SHP77 (cell line): ENCODE results near the gene ZNF785.
"Not testable (repeated sequence)": the region's sequence is repeated elsewhere in the genome, so short reads cannot be mapped to it uniquely, and the experiment has no call there.

ENCODE experiments used
- DNase-seq, 2 experiments: peaks; one replicate each; lab custom pipeline; 2025; lab: John Stamatoyannopoulos, UW

Gene ZNF785

DNA sequence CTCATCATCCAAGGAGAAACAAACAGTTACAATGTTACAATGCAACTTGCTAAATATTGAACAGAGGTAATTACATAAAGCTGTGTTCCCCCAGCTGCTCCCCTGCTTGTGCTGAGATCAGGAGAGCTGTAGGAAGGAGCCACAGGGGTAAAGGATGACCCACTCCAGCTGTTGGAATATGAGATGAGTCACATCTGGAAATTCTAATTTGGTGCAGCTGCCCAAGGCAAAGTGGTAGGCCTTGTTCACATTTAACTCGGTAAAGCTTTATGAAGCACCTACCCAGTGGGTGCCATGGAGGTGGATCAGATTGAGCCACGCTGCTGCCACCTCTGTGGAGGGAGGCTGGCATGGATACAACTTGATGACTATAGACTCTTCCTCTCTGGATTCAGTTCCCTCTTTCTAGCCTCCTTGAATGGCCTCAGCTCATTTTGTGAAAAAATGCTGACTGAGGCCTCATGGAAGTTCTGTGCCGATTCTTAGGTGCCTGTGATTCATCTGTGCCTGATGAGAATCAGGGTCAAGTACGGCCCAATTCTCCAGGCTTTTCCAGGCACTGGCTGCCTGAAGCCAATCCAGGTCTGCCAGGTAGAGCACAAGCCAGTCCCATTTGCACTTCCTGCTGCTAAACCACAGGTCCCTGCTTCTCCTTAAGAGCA, 17.2 kb upstream of the ZNF785 start:
- DNase-seq = no peak

DNA sequence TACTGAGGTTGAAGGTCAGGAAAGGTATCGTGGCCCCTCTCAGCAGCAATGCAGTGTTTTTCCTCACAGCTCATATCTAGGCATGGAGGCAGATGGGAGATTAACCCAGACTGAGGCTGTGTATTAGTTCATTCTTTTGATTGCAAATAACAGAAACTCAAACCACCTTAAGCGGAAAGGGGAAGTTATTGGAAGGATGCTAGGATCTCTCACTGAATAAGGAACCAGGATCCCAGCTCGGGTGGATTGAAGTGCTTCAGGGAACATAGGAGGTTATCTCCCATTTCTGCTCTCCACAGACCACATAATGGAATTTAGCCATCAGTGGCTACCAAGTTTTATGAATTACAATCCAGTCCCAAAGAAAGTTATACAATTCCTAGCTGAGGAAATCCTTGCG, 16.5 kb upstream of the ZNF785 start:
- no peak for DNase-seq

DNA sequence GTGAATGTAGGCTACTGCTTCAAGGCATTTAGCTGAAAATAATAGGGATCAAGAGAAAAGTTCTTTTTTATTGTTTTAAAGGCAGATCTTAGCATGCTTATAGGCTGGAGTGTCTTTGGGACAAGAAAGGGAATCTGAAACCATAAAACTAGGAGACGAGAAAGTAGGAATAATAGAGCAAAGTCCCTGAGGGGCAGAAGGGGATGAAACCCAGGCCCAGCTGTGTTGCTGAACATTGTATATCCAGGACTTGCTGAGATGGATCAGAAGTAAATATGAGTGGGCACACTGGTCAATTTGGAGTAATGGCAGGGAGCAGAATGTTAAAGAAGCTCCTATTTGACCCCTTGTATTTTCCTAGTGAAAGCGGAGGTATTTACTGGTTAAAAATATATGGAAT, 15.4 kb upstream of the ZNF785 start:
- DNase-seq = no peak

DNA sequence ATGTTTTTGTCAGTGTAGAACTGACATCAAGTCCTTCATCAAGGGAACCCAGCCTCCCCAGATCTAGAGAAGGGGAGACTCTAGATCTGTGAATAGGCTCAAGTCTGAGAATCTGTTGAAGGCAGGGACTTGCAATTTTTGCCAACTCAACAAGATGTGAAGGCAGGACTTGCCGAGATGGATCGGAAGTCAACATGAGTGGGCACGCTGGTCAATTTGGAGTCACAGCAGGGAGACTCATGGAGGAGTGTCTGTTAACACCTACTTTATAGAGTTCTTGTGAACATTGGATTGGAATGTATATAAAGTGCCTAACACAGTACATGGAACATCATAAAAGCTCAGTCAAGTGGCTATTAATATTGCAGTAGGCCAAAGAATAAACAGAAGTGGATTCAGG, 14.7 kb upstream of the ZNF785 start:
- no peak for DNase-seq

DNA sequence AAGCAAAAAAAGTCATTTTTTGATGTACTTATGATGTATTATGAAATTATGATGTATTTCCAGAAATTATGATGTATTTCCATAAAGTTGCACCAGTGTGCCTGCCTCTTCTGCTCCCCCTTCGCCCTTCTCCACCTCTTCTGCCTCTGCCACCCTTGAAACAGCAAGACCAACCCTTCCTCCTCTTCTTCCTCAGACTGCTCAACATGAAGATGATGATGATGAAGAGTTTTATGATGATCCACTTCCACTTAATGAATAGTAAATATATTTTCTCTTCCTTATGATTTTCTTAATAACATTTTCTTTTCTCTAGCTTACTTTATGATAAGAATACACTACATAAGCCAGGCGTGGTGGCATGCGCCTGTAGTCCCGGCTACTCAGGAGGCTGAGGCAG, 7.4 kb upstream of the ZNF785 start:
- no peak for DNase-seq

DNA sequence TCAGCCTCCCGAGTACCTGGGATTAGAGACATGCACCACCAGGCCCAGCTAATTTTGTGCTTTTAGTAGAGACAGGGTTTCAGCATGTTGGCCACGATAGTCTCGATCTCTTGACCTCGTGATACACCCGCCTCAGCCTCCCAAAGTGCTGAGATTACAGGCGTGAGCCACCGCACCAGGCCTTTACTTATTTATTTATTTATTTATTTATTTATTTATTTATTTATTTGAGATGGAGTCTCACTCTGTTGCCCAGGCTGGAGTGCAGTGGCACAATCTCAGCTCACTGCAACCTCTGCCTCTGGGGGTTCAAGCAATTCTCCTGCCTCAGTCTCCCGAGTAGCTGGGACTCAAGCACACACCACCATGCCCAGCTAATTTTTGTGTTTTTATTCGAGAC, 5.4 kb upstream of the ZNF785 start:
- not testable (repeated sequence) for DNase-seq

DNA sequence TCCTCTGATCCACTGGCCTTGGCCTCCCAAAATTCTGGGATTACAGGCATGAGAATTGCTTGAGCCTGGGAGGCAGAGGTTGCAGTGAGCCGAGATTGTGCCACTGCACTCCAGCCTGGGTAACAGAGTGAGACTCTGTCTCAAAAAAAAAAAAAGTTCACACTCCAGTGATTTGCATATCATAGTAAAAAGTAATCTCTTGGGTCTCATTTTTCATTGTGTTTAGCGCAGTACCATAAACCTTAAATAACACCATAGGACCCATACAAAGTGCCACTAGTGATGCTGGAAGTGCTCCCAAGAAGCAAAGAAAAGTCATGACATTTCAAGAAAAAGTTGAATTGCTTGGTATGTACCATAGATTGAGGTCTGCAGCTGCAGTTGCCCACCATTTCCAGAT, 4.1 kb upstream of the ZNF785 start:
- DNase-seq = not testable (repeated sequence)

DNA sequence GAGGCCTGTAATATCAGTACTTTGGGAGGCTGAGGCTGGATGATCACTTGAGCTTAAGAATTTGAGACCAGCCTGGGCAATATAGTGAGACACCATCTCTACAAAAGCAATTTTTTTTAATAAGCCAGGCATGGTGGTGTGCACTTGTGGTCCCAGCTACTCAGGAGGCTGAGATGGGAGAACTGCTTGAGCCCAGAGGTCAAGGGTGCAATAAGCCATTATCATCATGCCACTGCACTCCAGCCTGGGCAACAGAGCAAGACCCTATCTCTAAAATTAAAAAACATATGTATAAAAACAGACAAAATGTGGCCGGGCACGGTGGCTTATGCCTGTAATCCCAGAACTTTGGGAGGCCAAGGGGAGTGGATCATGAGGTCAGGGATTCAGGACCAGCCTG, 3.2 kb upstream of the ZNF785 start:
- no peak for DNase-seq

DNA sequence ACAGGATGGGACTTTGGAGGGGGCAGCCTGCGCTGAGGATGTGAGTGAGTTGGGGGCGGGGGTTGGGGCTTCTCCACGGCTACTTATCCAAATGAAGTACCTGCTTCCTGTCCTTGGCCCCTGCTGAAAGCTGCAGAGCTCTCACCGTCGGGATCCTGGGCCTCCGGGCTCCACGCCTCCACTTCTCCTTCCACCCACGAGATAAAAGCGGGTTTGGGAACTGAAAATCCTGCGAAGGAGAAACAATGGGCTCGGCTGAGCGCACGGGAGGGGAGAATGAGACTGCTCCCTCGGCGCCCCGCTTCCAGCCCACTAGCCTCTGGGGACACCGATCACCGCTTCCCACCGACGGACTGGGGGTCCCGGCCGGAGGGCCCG, 486 bp downstream of the ZNF785 start:
- peak; percentile 7 to 32 for DNase-seq

DNA sequence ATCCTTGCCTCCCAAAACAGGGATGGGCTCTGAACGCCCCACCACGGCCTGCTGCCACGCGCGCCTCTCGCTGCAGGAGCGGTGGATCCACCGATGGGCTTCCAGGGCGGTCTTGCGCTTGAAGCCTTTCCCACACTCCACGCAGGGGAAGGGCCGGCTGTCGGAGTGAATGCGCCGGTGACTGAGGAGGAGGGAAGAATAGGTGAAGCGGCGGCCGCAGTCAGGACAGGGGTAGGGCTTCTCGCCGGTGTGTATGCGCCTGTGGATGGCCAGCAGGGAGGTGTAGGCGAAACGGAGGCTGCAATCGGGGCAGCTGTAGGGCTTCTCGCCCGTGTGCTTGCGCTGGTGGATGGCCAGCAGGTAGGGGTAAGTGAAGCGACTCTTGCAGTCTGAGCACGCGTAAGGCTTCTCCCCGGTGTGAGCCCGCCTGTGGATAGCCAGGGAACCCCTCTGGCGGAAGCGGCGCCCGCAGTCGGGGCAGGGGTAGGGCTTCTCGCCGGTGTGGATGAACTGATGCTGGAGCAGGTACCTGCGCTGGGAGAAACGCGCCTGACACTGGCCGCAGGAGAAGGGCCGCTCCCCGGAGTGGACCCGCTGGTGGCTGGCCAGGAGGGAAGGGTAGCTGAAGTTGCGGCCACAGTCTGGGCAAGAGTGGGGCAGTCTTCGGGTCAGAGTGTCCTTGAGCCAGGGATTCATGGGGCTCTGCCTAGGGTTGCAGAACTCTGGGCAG, 2.7 kb downstream of the ZNF785 start:
- no peak for DNase-seq

DNA sequence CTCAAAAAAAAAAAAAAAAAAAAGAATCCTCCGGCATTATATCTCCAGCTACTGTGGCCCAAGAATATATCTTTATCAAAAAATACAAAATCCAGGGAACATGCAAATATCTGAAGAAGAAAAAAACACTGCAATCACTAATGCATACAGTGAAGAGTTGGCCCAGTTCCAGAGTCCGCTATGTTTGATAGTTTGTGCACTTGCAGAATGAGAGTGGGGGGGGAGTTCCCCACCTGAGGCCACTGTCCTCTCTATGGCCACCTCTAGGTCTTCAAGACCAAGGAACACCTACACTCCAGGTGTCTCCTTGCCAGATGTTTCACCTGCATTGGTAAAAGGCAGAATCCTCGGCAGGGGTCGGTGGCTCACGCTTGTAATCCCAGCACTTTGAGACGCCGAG, 4.0 kb downstream of the ZNF785 start:
- DNase-seq = no peak

DNA sequence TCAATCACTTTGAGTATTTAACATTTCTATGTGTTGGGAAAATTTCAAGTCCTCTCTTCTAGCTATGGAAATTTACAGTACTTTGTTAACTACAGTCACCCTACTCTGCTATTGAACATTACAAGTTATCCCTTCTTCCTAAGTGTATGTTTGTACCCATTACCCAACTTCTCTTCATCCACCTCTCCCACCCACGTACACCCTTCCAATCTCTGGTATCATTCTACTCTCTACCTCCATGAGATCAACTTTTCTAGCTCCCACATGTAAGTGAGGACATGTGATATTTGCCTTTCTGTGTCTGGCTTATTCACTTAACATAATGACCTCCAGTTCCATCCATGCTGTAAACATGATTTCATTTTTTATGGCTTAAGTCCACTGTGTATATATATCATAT, 10.8 kb downstream of the ZNF785 start:
- DNase-seq = no peak

DNA sequence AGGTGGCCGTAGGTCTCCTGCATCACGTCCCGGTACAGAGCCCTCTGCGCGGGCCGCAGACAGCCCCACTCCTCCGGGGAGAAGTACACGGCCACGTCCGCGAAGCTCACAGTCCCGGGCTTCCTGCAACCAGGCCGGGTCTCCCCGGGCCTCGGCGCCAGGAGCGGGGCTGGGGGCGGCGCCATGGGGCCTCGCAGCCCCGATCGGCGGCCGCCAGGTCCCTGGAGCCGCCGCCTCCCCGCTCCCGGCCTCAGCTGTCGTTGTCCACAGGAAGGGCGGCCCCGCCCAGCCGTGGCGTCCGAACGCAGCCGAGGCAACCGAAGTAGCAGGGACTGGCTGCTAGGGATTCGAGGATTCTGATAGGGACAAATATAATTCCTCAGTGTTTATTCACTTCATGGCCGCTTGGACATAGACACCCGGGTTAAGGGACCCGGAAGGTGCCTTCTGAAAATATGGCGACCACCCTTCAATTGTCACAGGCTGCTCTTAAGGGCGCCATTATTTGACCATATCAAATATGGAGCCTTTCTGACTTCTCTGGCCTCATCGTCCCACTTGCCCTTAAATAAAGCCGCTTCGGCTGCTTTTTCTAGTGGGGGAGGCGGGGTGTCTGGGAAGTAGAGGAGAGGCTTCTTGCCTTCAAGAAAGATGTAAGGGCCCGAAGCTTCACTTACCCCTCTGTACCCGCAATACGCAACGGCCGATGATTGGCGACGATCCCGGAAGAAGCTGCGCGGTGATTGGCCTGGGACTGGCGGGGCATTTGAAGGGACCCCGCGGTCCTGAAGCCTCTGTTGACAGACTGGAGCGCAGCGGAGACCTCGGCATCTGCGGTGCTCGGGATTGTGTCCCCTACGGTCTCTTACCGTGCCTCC, 13.8 kb downstream of the ZNF785 start, which contains the start of gene ZNF688:
Gene ZNF688, minus strand, starts transcription at position 270 of the 878 bp plus-strand sequence. Its CDS starts 85 bp downstream, at position 185.
- DNase-seq = peak; percentile 97 to 98

DNA sequence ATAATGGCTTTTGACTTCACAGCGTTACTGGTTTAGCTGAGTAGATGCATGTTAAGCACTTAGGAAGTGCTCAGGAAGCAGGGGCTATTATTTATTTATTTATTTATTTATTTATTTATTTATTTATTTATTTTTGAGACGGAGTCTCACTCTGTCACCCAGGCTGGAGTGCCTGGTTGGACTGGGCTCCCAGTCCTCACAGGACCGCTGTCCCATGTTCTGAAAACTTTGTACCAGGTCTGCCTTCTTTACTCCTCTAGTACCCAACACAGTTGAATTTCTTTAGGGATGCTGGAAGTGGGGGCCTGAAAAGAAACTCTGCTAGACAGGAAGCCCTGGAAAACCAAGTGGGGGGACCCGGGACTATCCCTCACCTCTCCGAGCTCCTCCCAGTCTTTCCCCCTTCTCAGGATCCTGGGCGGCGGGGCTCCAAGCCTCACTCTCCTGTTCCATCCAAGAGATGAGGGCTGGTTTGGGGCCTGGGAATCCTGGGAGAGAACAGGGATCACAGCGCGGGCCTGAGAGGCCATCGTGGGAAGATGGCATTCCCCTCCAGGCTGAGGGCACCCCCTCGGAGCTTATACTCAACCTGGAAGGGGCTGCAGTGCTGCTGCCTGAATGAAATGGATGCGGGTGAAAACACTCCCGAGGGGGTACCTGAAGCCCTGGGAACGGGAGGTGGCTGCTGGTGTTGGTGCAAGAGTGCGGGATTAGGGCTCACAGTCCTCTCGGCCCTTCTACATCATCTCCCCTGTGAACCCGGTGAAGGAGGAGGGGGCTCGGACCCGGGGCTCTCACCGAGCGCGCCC, 14.7 kb downstream of the ZNF785 start:
- no peak for DNase-seq

DNA sequence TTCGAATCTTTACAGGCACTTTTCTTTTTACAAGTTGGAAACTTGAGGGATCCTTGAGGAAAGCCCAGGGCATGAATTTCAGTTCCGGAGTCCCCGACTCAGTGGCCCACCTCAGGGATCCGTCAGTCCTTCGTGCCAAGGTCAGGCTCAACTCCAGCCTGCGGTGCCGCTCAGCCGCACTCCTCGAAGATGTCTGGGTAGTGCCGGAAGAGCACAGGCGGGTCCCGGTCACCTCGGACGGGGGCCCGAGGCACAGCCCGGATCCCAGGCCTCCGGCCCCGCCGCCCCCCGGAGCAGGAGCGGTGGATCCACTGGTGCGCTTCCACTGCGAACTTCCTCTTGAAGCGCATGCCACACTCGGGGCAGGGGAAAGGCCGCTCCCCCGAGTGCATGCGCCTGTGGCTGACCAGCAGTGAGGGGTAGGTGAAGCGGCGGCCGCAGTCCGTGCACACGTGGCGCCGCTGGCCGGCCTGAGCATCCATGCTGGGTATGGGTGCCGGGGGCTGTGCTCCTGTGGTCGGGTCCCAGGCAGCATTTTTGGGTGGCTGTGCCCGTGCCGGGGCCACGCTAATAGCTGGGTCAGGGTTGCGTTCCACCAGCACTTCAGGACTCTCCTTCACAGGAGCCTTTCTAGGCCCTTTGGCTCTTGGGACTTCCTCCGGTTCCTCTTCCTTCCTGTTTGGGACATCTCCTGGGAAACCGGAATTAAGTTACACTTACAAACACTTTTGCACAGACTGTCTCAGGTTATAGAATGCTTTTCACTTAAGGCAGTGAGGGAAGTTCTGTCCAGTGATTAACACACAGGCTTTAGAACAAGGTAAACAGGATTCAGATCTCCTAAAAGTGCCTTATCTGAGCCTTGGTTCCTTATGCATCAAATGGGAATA, 15.5 kb downstream of the ZNF785 start:
- no peak for DNase-seq

DNA sequence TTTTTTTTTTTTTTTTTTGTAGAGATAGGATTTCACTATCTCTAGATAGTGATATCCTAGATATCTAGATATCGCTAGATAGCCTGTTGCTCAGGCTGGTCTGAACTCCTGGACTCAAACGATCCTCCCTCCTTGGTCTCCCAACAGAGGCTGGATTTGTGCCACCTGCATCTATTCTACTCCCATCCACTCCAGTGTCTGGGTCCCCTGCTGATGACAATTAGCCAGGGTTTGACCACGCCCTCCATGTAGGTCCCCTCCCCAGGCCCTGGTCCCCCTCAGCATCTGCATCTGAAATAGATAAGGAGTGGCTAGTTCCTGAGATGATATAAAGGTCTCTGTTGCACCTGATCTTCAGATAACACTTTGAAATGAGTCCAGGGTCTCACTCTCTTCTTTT, 16.2 kb downstream of the ZNF785 start:
- no peak for DNase-seq

DNA sequence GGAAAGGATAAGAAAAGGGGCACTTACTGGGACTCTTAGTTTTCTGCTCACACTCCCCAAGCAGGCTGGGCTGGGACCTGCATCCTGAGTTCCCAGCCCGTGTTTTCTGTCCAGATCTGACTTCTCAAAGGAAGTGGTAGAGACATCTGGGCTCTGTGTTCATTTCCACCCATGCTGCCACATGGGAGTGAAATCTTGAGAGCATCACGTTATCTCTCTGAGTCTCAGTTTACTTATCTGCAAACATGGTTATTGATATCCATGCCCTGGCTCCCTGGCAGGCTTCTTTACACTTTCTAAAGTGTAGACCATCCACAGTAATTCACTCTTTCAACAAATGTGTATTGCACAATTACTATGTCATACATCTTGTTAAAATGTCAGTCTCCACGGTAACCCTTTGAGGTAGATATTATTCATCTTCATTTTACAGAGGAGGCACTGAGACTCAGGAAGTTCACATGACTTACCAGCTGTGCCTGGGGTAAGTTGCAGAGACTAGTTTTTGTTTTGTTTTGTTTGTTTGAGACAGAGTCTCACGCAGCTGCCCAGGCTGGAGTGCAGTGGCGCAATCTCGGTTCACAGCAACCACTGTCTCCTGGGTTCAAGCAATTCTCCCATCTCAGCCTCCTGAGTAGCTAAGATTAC, 17.4 kb downstream of the ZNF785 start:
- DNase-seq = peak in 1 of 2 experiments; percentile 22

DNA sequence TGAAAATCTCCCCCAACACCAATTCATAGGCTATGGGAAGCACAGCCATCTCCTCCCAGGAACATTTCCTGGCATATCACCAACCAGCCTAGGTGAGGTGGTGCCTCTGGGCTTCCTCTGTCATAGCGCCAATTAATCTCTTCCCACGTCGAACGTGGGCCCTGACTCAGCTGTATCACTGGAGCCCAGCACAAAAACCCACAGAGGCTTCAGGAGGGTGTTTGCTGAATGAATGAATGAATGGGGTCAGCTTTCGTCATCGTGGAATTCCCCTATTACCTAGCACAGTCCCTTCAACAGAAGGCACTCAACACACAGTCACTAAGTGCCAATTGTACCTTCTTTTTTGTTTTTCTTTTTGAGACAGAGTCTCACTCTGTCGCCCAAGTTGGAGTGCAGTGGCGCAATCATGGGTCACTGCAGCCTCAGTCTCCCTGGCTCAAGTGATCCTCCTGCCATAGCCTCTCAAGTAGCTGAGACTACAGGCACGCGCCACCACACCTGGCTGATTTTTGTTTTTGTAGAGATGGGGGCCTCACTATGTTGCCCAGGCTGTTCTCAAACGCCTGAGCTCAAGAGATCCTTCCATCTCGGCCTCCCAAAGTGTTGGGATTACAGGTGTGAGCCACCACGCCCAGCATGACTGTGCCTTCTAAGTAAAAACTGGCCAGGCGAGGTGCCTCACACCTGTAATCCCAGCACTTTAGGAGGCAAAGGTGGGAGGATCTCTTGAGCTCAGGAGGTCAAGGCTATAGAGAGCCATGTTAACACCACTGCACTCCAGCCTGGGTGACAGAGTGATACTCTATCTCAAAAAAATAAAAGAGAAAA, 18.1 kb downstream of the ZNF785 start:
- no peak for DNase-seq

DNA sequence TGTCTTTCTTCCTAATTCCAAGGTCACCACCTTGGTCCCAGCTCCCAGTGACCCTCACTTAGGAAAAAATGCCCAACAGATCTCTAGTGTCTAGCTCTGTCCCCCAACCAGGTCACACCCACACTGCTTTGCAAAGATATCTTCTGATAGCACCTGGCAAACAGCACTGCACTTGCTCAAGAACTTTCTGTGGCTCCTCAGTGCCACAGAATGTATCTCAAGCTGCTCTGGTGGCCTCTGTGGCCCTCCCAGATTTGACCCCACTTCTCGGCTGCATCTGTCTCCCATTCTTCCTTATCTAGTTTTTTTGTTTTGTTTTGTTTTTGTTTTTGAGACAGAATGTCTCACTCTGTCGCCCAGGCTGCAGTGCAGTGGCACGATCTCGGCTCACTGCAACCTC, 19.0 kb downstream of the ZNF785 start:
- no peak for DNase-seq
